MM.1S (cell line): ENCODE measurements around the gene NOL4L.
A peak's percentile ranks its signal among the peaks of the same experiment; 100 is the strongest.

Experiments used
- DNase-seq: peaks from one replicate; pipeline ENCODE4 v3.0.0-alpha.2; 2015
- H2AFZ ChIP-seq: fragments of 300-600 bp; sonication (generic); 2 replicates; pipeline ENCODE4 v1.6.0; 2016; ENCODE audit warnings: antibody characterized with exemption, low read length
- H3F3A ChIP-seq: fragments of 300-600 bp; sonication (generic); 2 replicates; pipeline ENCODE4 v1.6.1; 2016; ENCODE audit warnings: mild to moderate bottlenecking, antibody characterized with exemption, low read length, moderate library complexity, mixed read lengths; ENCODE audit not compliant: insufficient read depth
- H3K27ac ChIP-seq: fragments of 300-600 bp; sonication (generic); 2 replicates; pipeline ENCODE4 v1.5.1; 2016; ENCODE audit warnings: mild to moderate bottlenecking, low read length
- H3K27me3 ChIP-seq: fragments of 300-600 bp; sonication (generic); replicated peaks from 2 replicates; pipeline ENCODE4 v1.6.0; 2016; ENCODE audit warnings: low read length; ENCODE audit not compliant: insufficient read depth
- H3K36me3 ChIP-seq: fragments of 300-600 bp; sonication (generic); replicated peaks from 2 replicates; pipeline ENCODE4 v1.6.1; 2016; ENCODE audit warnings: mild to moderate bottlenecking, low read length, mixed read lengths; ENCODE audit not compliant: insufficient read depth
- H3K4me1 ChIP-seq: fragments of 300-600 bp; sonication (generic); 2 replicates; pipeline ENCODE4 v1.6.1; 2016; ENCODE audit warnings: low read length, mixed read lengths
- H3K4me2 ChIP-seq: fragments of 300-600 bp; sonication (generic); 2 replicates; pipeline ENCODE4 v1.6.0; 2016; ENCODE audit warnings: low read depth, low read length
- H3K4me3 ChIP-seq: fragments of 300-600 bp; sonication (generic); 2 replicates; pipeline ENCODE4 v1.5.1; 2016; ENCODE audit warnings: low read length, mixed read lengths
- H3K79me2 ChIP-seq: fragments of 300-600 bp; sonication (generic); 2 replicates; pipeline ENCODE4 v1.6.1; 2016; ENCODE audit warnings: mixed run types, low read length, mixed read lengths
- H3K9ac ChIP-seq: fragments of 300-600 bp; sonication (generic); 2 replicates; pipeline ENCODE4 v1.6.1; 2016; ENCODE audit warnings: low read length, mixed read lengths
- H3K9me2 ChIP-seq: fragments of 300-600 bp; sonication (generic); replicated peaks from 2 replicates; pipeline ENCODE4 v1.6.1; 2016; ENCODE audit warnings: mild to moderate bottlenecking, low read length, mixed read lengths; ENCODE audit not compliant: insufficient read depth
- H3K9me3 ChIP-seq: fragments of 300-600 bp; sonication (generic); replicated peaks from 2 replicates; pipeline ENCODE4 v1.6.1; 2016; ENCODE audit warnings: mild to moderate bottlenecking, low read length, mixed read lengths; ENCODE audit not compliant: insufficient read depth
- H4K20me1 ChIP-seq: fragments of 300-600 bp; sonication (generic); 2 replicates; pipeline ENCODE4 v1.6.1; 2016; ENCODE audit warnings: mild to moderate bottlenecking, low read length, moderate library complexity, mixed read lengths; ENCODE audit not compliant: insufficient read depth
- CTCF ChIP-seq: fragments of 300-600 bp; sonication (generic); IDR thresholded peaks from 2 replicates; pipeline ENCODE4 v1.5.1; 2016; ENCODE audit warnings: antibody characterized with exemption, low read length, mixed read lengths
- EZH2 ChIP-seq: fragments of 300-600 bp; sonication (generic); optimal IDR thresholded peaks from 2 replicates; pipeline ENCODE3; 2017; ENCODE audit warnings: low read depth, mild to moderate bottlenecking, antibody characterized with exemption, low read length, mixed read lengths
- EZH2phosphoT487 ChIP-seq: fragments of 300-600 bp; sonication (generic); IDR thresholded peaks from 2 replicates; pipeline ENCODE4 v1.6.1; 2018; ENCODE audit warnings: antibody characterized with exemption, low read length

NOL4L gene

GRCh38 chr20:32457479-32457986 is 127.6 kb downstream of the NOL4L start:
- Histone ChIP-seq H3K9me2 (no peaks in the 10 kb centered on the region), H2AFZ (no peak overlapping the region), H3K4me3 (peak overlapping the region; percentile 37; the same call in 1 of the 2 replicates), H3K9me3 (no peaks in the 10 kb centered on the region), H3K4me2 (peak overlapping the region; percentile 68; the same call in 1 of the 2 replicates), H3K9ac (no peak overlapping the region), H3F3A (no peaks in the 10 kb centered on the region), H4K20me1 (no peaks in the 10 kb centered on the region), H3K27ac (no peak overlapping the region), H3K36me3 (no peaks in the 10 kb centered on the region), H3K79me2 (no peaks in the 10 kb centered on the region), H3K4me1 (no peaks in the 10 kb centered on the region), H3K27me3 (no peaks in the 10 kb centered on the region)
- TF ChIP-seq EZH2phosphoT487: no peak
- no peak for TF ChIP-seq EZH2
- TF ChIP-seq CTCF: no peak
- peak; percentile 29 for DNase-seq

GRCh38 chr20:32456869-32457478 is 128.2 kb downstream of the NOL4L start:
- DNase-seq: peak; percentile 28
- no peak overlapping the region; the same call in 1 of the 2 replicates for H3K9ac ChIP-seq
- H3K4me1 ChIP-seq: no peaks in the 10 kb centered on the region

GRCh38 chr20:32455901-32456701 is 129.0 kb downstream of the NOL4L start:
- Histone ChIP-seq H3K9me2 (no peaks in the 10 kb centered on the region), H3K9ac (no peak overlapping the region), H3K27ac (no peak overlapping the region), H3K36me3 (no peaks in the 10 kb centered on the region), H4K20me1 (no peaks in the 10 kb centered on the region), H3K9me3 (no peaks in the 10 kb centered on the region), H3K4me1 (no peaks in the 10 kb centered on the region), H3K79me2 (no peaks in the 10 kb centered on the region), H3F3A (no peaks in the 10 kb centered on the region), H3K4me3 (no peak overlapping the region), H2AFZ (peak overlapping the region; percentile 61; the same call in 1 of the 2 replicates), H3K4me2 (no peak overlapping the region), H3K27me3 (no peaks in the 10 kb centered on the region)
- TF ChIP-seq EZH2phosphoT487 (no peak), CTCF (no peak), EZH2 (no peak)
- no peak for DNase-seq

More at GRCh38 chr20:32456869-32457478, 128.2 kb downstream of the NOL4L start:
- peak overlapping the region; percentile 37; the same call in 1 of the 2 replicates for H3K4me3 ChIP-seq
- no peaks in the 10 kb centered on the region for H3K36me3 ChIP-seq
- no peak overlapping the region for H3K27ac ChIP-seq
- peak overlapping the region; percentile 61 for H2AFZ ChIP-seq
- H4K20me1 ChIP-seq: no peaks in the 10 kb centered on the region
- H3K79me2 ChIP-seq: no peaks in the 10 kb centered on the region
- no peaks in the 10 kb centered on the region for H3K9me3 ChIP-seq
- H3K4me2 ChIP-seq: peak overlapping the region; percentile 68; the same call in 1 of the 2 replicates
- TF ChIP-seq CTCF (peak; percentile 69), EZH2phosphoT487 (no peak), EZH2 (no peak)
- no peaks in the 10 kb centered on the region for H3K27me3 ChIP-seq
- H3K9me2 ChIP-seq: no peaks in the 10 kb centered on the region
- H3F3A ChIP-seq: no peaks in the 10 kb centered on the region
